ENCODE data around the gene REPS1.

The REPS1 gene

DNA sequence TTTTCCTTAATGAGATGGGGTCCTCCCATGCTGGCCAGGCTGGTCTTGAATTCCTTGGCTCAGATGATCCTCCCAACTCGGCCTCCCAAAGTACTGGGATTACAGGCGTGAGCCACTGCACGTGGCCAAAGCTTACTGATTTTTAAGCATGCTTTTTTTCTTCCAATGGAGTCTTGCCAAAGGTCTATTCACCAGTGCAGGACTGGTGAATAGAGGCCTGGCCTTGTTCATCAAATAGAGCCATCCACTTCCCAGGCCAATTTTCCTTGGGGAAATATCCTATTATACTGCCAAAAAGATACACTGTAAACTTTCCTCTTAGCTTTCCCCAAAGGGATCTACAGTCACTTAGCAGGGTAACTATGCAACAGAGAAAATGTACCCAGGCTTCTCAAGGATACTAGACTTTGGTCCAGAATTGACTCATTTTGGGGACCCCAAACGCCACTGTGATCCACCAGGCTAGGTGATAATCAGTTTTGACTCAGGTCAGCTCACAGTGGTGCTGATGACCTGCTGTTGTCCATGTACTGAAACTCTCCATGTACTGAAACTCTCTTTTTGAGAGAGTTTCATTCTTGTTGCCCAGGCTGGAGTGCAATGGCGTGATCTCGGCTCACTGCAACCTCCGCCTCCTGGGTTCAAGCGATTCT, 91.8 kb downstream of the REPS1 start:
- no peaks in the 10 kb centered on the region for H3K36me3 ChIP-seq (ENCODE audit: insufficient read depth, low read length)
- no peaks in the 10 kb centered on the region for H3K4me1 ChIP-seq (ENCODE audit: control insufficient read depth, insufficient read depth, low read length, unreplicated experiment)
- H3K27me3 ChIP-seq (ENCODE audit: insufficient read depth, low read length): no peaks in the 10 kb centered on the region
- no peak overlapping the region for H3K27ac ChIP-seq (ENCODE audit: low read depth, low read length)
- no peak overlapping the region for H2AFZ ChIP-seq (ENCODE audit: low read length, unreplicated experiment)
- no peaks in the 10 kb centered on the region for H3K79me2 ChIP-seq (ENCODE audit: control insufficient read depth, insufficient read depth, low read length, unreplicated experiment)
- no peak overlapping the region for H3K4me3 ChIP-seq (ENCODE audit: low read depth, low read length)

DNA sequence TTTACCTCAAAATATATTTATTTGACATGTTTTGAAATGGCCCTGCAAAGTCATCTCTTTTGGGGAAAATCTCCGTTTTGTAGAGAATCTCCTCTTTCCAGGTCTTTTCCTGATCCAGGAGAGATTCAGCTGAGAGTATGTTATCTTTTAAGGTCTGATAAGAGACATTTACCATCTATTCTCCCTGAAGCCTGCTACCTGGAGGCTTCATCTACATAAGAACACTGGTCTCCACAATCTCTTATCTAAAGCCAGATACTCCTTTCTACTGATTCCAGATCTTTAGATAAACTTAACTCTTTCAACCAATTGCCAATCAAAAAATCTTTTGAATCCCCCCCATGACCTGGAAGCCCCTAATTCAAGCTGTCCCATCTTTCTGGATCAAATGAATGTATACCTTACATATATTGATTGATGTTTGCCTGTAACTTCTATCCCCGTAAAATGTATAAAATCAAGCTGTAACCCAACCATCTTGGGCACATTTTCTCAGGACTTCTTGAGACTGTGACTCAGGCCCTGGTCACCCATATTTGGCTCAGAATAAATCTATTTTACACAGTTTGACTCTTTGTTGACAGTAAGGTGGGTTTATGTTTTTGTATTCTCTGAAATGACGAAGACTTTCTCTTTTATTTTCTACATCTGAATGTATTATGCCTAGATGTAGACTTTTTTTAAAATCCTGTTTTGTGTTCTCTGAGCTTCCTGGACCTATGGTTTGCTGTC, 96.6 kb downstream of the REPS1 start:
- Histone ChIP-seq H3K27me3 (ENCODE audit: insufficient read depth, low read length) (no peaks in the 10 kb centered on the region), H3K27ac (ENCODE audit: low read depth, low read length) (no peak overlapping the region), H3K4me1 (ENCODE audit: control insufficient read depth, insufficient read depth, low read length, unreplicated experiment) (no peaks in the 10 kb centered on the region), H3K4me3 (ENCODE audit: low read depth, low read length) (no peak overlapping the region), H3K36me3 (ENCODE audit: insufficient read depth, low read length) (no peaks in the 10 kb centered on the region), H2AFZ (ENCODE audit: low read length, unreplicated experiment) (no peak overlapping the region), H3K79me2 (ENCODE audit: control insufficient read depth, insufficient read depth, low read length, unreplicated experiment) (no peaks in the 10 kb centered on the region)

GRCh38 chr6:138885156-138885819, 102.8 kb downstream of the REPS1 start:
- Histone ChIP-seq H3K4me3 (ENCODE audit: low read depth, low read length) (no peak overlapping the region), H3K27me3 (ENCODE audit: insufficient read depth, low read length) (no peaks in the 10 kb centered on the region), H3K36me3 (ENCODE audit: insufficient read depth, low read length) (0 out of 2 replicates have a peak, but pooled peaks cover 3% of the 10 kb centered on the region), H3K79me2 (ENCODE audit: control insufficient read depth, insufficient read depth, low read length, unreplicated experiment) (no peaks in the 10 kb centered on the region), H3K27ac (ENCODE audit: low read depth, low read length) (no peak overlapping the region), H2AFZ (ENCODE audit: low read length, unreplicated experiment) (no peak overlapping the region), H3K4me1 (ENCODE audit: control insufficient read depth, insufficient read depth, low read length, unreplicated experiment) (no peaks in the 10 kb centered on the region)

GRCh38 chr6:138882369-138883017, 105.6 kb downstream of the REPS1 start:
- no peaks in the 10 kb centered on the region for H3K79me2 ChIP-seq (ENCODE audit: control insufficient read depth, insufficient read depth, low read length, unreplicated experiment)

DNA sequence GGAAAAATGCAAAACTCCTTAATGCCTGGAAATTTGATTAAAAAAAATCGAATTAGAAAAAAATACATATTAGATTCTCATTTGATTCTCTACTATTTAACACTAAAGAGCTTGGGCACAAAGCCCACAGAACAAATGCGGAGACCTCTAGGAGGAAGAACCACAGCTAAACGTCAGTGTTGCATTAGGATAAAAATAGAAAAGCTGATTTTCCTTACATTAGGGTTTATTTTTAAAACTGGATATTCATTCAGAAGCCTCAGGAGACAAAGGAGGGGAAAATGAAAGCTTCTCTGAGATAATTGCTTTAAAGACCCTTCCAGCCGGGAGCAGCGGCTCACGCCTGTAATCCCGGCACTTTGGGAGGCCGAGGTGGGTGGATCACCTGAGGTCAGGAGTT, 114.9 kb downstream of the REPS1 start:
- Histone ChIP-seq H3K4me3 (ENCODE audit: low read depth, low read length) (no peak overlapping the region), H3K4me1 (ENCODE audit: control insufficient read depth, insufficient read depth, low read length, unreplicated experiment) (no peaks in the 10 kb centered on the region), H3K36me3 (ENCODE audit: insufficient read depth, low read length) (no peaks in the 10 kb centered on the region), H2AFZ (ENCODE audit: low read length, unreplicated experiment) (no peak overlapping the region), H3K79me2 (ENCODE audit: control insufficient read depth, insufficient read depth, low read length, unreplicated experiment) (no peaks in the 10 kb centered on the region), H3K27me3 (ENCODE audit: insufficient read depth, low read length) (no peaks in the 10 kb centered on the region), H3K27ac (ENCODE audit: low read depth, low read length) (no peak overlapping the region)

More at GRCh38 chr6:138882369-138883017, 105.6 kb downstream of the REPS1 start:
- Histone ChIP-seq H3K27me3 (ENCODE audit: insufficient read depth, low read length) (no peaks in the 10 kb centered on the region), H3K4me1 (ENCODE audit: control insufficient read depth, insufficient read depth, low read length, unreplicated experiment) (no peaks in the 10 kb centered on the region), H2AFZ (ENCODE audit: low read length, unreplicated experiment) (no peak overlapping the region), H3K36me3 (ENCODE audit: insufficient read depth, low read length) (0 out of 2 replicates have a peak, but pooled peaks cover 3% of the 10 kb centered on the region), H3K4me3 (ENCODE audit: low read depth, low read length) (no peak overlapping the region), H3K27ac (ENCODE audit: low read depth, low read length) (no peak overlapping the region)

- no peaks in the 10 kb centered on the region for H3K27me3 ChIP-seq (ENCODE audit: insufficient read depth, low read length)
- H3K79me2 ChIP-seq (ENCODE audit: control insufficient read depth, insufficient read depth, low read length, unreplicated experiment): no peaks in the 10 kb centered on the region
- H3K4me3 ChIP-seq (ENCODE audit: low read depth, low read length): no peak overlapping the region
- no peak overlapping the region for H3K27ac ChIP-seq (ENCODE audit: low read depth, low read length)
- no peaks in the 10 kb centered on the region for H3K36me3 ChIP-seq (ENCODE audit: insufficient read depth, low read length)
- H3K4me1 ChIP-seq (ENCODE audit: control insufficient read depth, insufficient read depth, low read length, unreplicated experiment): no peaks in the 10 kb centered on the region
- H2AFZ ChIP-seq (ENCODE audit: low read length, unreplicated experiment): no peak overlapping the region
These were observed 118.7 kb downstream of the REPS1 start for GRCh38 chr6:138869398-138869797.

- Histone ChIP-seq H3K4me1 (ENCODE audit: control insufficient read depth, insufficient read depth, low read length, unreplicated experiment) (no peaks in the 10 kb centered on the region), H3K27me3 (ENCODE audit: insufficient read depth, low read length) (no peaks in the 10 kb centered on the region), H3K79me2 (ENCODE audit: control insufficient read depth, insufficient read depth, low read length, unreplicated experiment) (no peaks in the 10 kb centered on the region), H3K4me3 (ENCODE audit: low read depth, low read length) (no peak overlapping the region), H3K36me3 (ENCODE audit: insufficient read depth, low read length) (no peaks in the 10 kb centered on the region), H2AFZ (ENCODE audit: low read length, unreplicated experiment) (no peak overlapping the region), H3K27ac (ENCODE audit: low read depth, low read length) (no peak overlapping the region)
These were observed 119.9 kb downstream of the REPS1 start for GRCh38 chr6:138868181-138868580.

GRCh38 chr6:138865480-138866109, 122.5 kb downstream of the REPS1 start:
- H3K27ac ChIP-seq (ENCODE audit: low read depth, low read length): no peak overlapping the region
- no peak overlapping the region for H2AFZ ChIP-seq (ENCODE audit: low read length, unreplicated experiment)
- H3K79me2 ChIP-seq (ENCODE audit: control insufficient read depth, insufficient read depth, low read length, unreplicated experiment): no peaks in the 10 kb centered on the region
- no peaks in the 10 kb centered on the region for H3K27me3 ChIP-seq (ENCODE audit: insufficient read depth, low read length)
- H3K36me3 ChIP-seq (ENCODE audit: insufficient read depth, low read length): no peaks in the 10 kb centered on the region
- no peak overlapping the region for H3K4me3 ChIP-seq (ENCODE audit: low read depth, low read length)
- no peaks in the 10 kb centered on the region for H3K4me1 ChIP-seq (ENCODE audit: control insufficient read depth, insufficient read depth, low read length, unreplicated experiment)

GRCh38 chr6:138864343-138864890, 123.6 kb downstream of the REPS1 start:
- Histone ChIP-seq H3K79me2 (ENCODE audit: control insufficient read depth, insufficient read depth, low read length, unreplicated experiment) (no peaks in the 10 kb centered on the region), H3K36me3 (ENCODE audit: insufficient read depth, low read length) (no peaks in the 10 kb centered on the region), H2AFZ (ENCODE audit: low read length, unreplicated experiment) (no peak overlapping the region), H3K27ac (ENCODE audit: low read depth, low read length) (no peak overlapping the region), H3K4me1 (ENCODE audit: control insufficient read depth, insufficient read depth, low read length, unreplicated experiment) (no peaks in the 10 kb centered on the region), H3K27me3 (ENCODE audit: insufficient read depth, low read length) (no peaks in the 10 kb centered on the region), H3K4me3 (ENCODE audit: low read depth, low read length) (no peak overlapping the region)

DNA sequence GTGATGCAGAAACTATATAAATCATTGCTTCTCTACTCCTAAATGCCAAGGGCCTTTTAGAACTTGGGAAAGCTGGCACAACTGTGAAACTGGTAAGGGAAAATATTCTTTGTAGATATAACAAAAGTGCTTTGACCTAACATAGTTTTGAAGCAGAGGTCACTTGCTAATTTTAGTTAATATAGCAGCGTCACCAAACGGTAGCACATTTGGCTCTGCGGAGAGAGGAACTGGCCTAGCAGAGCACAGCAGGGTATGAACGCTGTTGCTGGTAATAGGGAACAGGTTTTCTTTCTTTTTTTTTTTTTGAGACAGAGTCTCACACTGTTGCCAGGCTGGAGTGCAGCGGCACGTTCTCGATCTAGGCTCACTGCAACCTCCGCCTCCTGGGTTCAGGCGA, 124.7 kb downstream of the REPS1 start:
- H2AFZ ChIP-seq (ENCODE audit: low read length, unreplicated experiment): no peak overlapping the region
- H3K4me1 ChIP-seq (ENCODE audit: control insufficient read depth, insufficient read depth, low read length, unreplicated experiment): no peaks in the 10 kb centered on the region
- no peak overlapping the region for H3K27ac ChIP-seq (ENCODE audit: low read depth, low read length)
- no peak overlapping the region for H3K4me3 ChIP-seq (ENCODE audit: low read depth, low read length)
- H3K27me3 ChIP-seq (ENCODE audit: insufficient read depth, low read length): no peaks in the 10 kb centered on the region
- no peaks in the 10 kb centered on the region for H3K79me2 ChIP-seq (ENCODE audit: control insufficient read depth, insufficient read depth, low read length, unreplicated experiment)
- no peaks in the 10 kb centered on the region for H3K36me3 ChIP-seq (ENCODE audit: insufficient read depth, low read length)
